Panc1 (cell line): Measurements from ENCODE around the gene C12orf42.

Experiments used
- POLR2AphosphoS5 ChIP-seq: IDR thresholded peaks from 2 replicates; pipeline ENCODE4 v1.6.1; 2012; ENCODE audit warnings: mild to moderate bottlenecking, low read depth, low read length, moderate library complexity
- TF ChIP-seq, protein P1 (sequence below): fragments of 450-650 bp; IDR thresholded peaks from 2 replicates; pipeline ENCODE4 v1.5.1; 2017; ENCODE audit warnings: mild to moderate bottlenecking
- TF ChIP-seq, protein P2 (sequence below), 2 experiments: IDR thresholded peaks; 2 replicates each; pipeline ENCODE4 v1.6.1; 2011 to 2012; ENCODE audit warnings: low read depth in 2 of 2, control low read depth in 1 of 2, low read length in 1 of 2, mild to moderate bottlenecking in 1 of 2, moderate library complexity in 1 of 2; ENCODE audit not compliant: insufficient read depth in 1 of 2

DNA sequence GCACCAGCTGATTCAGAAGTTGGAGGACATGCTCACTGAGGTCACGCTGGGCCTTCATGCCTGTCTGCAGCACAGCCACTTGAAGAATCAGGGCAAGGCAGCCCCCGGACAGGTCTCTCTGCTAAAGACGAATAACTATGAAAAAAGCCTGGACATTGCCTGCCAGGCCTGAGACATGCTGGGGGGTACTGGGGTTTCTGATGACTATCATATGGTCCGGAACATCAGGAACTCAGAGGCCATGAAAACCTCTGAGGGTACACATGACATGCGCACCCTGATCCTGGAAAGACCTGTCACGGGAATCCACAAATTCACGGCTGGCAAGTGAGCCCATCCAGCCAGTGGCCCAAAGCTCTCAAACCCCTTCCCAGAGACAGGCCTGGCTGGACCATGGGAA, 8.8 kb upstream of the C12orf42 start:
- TF ChIP-seq, protein P1, sequence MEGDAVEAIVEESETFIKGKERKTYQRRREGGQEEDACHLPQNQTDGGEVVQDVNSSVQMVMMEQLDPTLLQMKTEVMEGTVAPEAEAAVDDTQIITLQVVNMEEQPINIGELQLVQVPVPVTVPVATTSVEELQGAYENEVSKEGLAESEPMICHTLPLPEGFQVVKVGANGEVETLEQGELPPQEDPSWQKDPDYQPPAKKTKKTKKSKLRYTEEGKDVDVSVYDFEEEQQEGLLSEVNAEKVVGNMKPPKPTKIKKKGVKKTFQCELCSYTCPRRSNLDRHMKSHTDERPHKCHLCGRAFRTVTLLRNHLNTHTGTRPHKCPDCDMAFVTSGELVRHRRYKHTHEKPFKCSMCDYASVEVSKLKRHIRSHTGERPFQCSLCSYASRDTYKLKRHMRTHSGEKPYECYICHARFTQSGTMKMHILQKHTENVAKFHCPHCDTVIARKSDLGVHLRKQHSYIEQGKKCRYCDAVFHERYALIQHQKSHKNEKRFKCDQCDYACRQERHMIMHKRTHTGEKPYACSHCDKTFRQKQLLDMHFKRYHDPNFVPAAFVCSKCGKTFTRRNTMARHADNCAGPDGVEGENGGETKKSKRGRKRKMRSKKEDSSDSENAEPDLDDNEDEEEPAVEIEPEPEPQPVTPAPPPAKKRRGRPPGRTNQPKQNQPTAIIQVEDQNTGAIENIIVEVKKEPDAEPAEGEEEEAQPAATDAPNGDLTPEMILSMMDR = no peak
- TF ChIP-seq POLR2AphosphoS5 = no peak
- TF ChIP-seq, protein P2, sequence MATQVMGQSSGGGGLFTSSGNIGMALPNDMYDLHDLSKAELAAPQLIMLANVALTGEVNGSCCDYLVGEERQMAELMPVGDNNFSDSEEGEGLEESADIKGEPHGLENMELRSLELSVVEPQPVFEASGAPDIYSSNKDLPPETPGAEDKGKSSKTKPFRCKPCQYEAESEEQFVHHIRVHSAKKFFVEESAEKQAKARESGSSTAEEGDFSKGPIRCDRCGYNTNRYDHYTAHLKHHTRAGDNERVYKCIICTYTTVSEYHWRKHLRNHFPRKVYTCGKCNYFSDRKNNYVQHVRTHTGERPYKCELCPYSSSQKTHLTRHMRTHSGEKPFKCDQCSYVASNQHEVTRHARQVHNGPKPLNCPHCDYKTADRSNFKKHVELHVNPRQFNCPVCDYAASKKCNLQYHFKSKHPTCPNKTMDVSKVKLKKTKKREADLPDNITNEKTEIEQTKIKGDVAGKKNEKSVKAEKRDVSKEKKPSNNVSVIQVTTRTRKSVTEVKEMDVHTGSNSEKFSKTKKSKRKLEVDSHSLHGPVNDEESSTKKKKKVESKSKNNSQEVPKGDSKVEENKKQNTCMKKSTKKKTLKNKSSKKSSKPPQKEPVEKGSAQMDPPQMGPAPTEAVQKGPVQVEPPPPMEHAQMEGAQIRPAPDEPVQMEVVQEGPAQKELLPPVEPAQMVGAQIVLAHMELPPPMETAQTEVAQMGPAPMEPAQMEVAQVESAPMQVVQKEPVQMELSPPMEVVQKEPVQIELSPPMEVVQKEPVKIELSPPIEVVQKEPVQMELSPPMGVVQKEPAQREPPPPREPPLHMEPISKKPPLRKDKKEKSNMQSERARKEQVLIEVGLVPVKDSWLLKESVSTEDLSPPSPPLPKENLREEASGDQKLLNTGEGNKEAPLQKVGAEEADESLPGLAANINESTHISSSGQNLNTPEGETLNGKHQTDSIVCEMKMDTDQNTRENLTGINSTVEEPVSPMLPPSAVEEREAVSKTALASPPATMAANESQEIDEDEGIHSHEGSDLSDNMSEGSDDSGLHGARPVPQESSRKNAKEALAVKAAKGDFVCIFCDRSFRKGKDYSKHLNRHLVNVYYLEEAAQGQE (IDR thresholded peaks at IDR 0.05; ENCODE audit: insufficient read depth in 1 of 2, low read depth in 2 of 2, low read length in 1 of 2) = no peak
